GM21786 (cell line): Measurements from ENCODE around the gene ZGPAT.
"Not testable (repeated sequence)": the region's sequence is repeated elsewhere in the genome, so short reads cannot be mapped to it uniquely, and the experiment has no call there.

Experiments
- ATAC-seq: cut with Tn5 transposase; IDR thresholded peaks from one replicate; pipeline ENCODE4 v1.9.1; 2021; ENCODE audit not compliant: unreplicated experiment

ZGPAT gene

DNA sequence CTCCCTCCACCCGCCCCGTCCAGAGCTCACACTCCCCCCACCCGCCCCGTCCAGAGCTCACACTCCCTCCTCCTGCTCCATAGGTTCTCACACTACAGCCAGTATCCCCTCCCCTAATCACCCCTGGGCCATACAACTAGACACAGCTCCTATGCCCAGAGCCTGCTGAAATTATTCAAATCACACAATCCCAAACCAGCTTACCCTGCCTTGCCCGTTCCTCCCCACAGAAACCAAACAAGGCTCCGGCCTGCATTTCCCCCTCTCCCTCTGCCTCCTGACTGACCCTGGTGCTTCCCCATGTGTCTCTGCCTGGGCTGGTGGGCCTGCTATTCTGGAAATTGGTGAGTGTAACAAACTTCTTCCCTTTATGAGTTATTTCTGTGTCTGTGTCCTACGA, 50.3 kb downstream of the ZGPAT start:
- ATAC-seq: no peak

DNA sequence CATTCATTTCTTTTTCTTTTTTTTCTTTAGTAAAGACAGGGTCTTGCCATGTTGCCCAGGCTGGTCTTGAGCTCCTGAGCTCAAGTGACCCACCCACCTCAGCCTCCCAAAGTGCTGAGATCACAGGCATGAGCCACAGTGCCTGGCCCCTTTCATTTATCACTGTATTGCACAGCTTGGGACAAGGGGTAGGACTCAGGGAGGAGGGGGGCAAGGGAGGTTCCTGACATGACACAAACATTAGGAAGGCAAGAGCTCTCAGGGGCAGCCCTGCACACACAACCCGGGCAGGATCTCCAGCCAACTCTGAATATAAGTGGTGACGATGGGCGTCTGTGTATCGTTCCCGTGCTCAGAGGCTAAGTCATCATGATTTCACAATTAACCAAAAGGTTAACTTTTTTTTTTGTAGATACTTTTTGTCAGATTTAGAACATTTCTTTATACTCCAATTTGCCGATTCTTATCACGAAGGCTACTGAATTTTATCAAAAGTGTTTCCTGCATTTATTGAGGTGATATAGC, 51.6 kb downstream of the ZGPAT start:
- ATAC-seq: no peak

DNA sequence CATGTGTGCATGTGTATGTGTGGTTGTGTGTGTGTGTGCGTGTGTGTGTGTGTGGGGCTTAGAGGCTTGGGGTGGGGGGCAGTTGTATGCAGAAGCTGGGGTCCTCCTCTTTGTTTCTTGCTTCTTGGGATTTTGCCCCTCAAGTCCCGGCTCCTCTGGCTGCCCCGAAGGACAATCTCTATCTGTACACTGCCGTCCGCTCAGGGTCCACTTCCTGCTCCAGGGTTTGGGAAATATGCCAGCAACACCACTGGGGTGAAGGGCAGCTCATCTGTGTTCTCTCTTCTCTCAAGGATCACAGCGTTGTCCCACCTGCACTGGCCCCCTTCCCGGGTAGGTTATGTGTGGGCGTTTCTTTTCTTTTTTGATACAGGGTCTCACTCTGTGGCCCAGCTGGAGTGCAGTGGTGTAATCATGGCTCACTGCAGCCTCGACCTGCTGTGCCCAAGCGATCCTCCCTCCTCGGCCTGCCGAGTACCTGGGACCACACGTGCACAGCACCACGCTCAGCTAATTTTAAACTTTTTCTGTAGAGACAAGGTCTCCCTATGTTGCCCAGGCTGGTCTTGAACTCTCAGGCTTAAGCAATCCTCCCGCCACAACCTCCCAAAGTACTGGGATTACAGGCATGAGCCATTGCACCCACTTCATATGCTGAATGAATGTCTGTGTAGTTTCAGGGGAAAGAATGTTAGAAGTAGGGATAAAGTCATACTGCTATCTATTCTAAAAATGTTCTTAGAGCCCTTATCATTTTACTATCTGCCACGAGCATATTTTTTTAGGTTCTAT, 57.4 kb downstream of the ZGPAT start:
- no peak for ATAC-seq

DNA sequence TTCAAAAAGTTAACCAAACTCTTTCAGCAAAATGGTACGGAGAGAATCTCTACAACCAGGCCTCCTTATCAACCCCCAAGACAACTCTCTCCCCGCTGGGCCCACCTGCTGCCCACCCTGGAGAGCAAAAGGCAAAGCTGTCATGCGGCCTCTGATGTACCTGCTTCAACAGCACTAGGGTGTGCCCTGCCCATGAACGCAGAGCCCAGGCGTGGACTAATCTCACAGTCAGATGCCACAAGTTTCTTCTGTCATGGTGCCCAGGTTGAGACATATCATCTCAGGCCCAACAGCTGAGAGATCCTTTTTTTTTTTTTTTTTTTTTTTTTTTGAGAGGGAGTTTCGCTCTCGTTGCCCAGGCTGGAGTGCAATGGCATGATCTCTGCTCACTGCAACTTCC, 58.1 kb downstream of the ZGPAT start:
- ATAC-seq: no peak

DNA sequence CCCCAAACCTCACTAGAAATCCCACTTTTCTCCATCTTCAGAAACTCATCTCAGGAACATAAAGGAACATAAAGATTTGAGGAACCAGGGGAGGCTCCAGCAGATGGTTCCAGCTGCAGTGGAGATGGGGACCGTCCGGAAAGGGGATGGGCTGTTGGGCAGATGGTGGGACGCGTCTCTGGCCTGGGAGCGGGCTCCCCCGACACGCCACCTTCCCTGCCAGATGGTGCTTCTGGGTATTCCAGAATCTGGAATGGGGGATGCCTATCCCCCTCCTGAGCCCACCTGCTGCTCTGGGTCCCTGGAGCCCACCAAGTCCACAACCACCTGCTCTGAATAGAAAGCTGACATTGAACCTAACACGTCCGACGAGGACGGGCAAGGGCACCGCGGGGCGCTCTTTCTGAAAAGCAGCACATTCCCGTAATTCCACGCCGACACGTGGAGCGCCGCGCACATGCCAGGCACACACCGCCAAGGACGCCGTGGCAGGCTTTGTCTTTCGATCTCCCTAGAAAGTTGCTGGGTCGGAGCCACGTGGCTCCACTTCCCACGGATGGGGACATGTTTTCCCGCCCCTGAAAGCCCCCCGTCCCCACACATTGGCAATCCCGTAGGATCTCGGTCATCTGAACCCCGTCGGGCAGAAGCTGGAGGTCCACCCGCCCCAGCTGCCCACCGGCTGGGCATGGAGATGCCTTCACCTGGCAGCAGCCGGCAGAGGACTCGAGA, 59.0 kb downstream of the ZGPAT start:
- ATAC-seq: no peak

DNA sequence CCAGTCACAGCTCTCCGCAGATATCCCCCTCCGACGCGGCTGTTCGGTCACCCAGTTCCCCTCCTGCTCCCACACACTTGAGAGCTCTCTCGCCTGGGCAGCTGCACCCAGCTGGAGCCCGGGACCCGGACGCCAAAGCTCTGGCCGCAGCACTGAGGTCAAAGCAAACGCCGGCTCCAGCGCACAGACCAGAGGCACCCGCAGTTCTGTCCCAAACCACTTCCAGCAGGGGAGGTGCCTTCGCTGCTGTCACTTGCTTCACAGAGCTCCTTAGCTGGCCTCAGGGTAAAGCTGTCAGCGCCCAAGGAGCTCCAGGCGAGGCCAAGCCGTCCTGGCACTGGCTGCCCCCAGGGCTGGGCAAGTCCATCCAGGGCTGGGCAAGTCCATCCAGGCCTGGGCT, 59.6 kb downstream of the ZGPAT start:
- no peak for ATAC-seq

DNA sequence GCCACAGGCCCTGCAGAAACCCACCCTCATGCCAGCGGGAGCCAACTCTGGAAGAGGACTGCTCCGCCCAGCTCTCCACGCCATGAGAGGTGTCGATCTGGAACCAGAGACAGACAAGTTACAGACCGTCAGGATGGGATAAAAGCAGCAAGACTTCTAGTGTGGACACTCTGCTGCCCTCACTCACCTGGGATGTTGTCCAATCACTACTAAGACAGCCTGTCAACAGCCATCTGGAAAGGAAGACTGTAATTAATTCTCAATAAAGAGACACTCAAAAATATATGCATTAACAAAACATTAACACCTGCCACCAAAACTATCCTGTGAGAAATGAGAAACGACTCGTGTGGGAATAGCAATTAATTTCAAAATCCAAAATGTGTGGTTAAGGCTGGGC, 60.0 kb downstream of the ZGPAT start:
- ATAC-seq: no peak

DNA sequence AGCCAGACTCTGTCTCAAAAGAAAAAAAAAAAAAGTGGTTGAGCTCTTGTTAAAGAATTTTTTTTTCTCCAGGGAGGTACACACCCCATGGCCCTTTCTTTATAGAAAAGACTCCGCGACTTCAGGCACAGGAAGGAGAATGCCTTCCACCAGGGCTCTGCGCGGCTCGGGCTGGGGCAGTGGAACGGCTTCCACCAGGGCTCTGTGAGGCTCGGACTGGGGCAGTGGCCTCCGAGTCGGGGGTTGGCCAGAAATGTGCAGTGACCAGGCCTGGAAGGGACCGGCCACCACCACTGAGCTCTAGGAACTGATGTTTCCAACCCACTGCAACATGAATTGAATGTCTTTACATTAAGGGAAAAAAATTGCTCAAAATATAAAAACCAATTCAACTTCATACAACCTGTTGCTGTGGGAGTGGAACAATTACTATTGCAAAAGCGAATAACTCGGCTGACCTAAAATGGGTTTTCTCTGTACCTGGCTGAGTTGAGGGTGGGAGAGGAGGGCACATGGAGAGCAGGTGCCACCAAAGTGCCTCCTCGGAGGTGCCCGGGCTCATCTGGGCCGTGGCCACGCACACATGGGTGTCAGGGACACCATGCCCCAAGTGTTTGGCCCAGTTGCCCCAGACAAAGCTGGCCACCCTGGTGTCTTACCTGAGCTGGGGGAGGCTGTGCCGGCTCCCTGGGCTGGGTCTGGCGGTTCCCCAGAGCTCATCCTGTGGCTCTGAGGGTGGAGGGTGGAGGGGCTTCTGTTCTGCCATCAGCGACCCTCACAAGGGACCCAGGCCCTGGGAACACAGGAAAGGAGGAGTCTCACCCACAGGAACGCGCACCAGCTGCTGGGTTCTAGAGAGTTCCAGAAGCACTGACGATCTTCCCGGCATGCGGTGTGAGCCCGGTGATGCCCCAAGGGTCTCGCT, 61.0 kb downstream of the ZGPAT start:
- ATAC-seq: no peak

DNA sequence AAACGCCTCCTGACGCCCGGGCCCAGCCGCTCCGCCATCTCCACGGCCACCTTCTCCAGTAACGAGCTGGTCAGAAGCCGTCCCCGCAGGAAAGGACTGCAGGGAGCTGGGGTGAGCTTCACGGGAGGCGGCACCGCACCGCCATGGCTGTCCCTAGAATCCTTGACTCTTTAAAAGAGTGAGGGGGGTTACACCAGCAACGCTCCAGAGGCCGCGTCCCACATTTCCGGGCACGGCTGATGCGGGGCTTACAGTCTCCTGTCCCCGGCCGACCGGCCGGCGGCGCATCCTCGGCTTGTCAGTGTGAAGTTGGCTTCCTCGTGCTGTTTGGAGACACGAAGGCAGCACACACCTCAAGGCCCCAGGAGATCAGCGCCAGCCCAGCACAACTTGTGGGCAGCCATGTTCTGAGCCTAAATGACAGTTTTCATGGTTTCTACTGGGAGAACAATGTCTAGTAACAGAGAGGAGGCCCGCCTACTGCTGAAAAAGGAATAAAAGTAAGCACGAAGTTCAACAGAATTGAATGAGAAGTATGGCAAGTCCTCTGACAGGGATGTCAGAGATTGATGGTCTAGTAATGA, 62.1 kb downstream of the ZGPAT start:
- no peak for ATAC-seq

DNA sequence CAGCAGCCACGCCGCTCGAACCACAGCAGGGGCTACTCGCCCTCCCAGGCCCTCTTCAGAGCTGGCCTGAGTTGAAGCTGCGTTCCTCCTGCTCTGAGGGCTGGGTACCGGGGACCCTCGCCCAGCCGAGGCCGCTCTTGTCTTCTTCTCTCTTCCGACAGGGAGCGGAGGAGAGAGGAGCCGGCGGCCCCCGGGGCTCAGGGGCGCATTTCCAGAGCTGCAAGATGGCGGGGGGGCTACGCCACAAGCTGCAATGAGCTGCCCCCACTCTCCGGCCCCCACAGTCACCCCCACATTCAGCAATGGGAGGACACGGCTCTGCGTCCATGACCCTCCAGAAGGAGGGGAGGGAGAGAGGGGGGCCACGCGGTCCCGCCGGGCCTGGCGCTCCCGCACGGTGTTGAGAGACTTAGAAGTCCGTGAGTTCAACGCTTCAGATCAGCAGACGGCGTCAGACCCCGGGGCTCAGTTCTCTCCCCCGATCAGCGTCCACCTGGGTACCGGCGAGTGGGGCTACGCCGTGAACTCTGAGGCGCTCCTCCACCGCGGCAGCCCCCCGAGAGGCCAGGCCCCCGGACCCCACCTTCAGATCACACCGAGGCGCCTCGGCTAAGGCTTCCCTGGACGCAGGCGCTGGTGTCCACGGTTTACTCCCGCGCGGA, 63.3 kb downstream of the ZGPAT start:
- ATAC-seq: no peak

DNA sequence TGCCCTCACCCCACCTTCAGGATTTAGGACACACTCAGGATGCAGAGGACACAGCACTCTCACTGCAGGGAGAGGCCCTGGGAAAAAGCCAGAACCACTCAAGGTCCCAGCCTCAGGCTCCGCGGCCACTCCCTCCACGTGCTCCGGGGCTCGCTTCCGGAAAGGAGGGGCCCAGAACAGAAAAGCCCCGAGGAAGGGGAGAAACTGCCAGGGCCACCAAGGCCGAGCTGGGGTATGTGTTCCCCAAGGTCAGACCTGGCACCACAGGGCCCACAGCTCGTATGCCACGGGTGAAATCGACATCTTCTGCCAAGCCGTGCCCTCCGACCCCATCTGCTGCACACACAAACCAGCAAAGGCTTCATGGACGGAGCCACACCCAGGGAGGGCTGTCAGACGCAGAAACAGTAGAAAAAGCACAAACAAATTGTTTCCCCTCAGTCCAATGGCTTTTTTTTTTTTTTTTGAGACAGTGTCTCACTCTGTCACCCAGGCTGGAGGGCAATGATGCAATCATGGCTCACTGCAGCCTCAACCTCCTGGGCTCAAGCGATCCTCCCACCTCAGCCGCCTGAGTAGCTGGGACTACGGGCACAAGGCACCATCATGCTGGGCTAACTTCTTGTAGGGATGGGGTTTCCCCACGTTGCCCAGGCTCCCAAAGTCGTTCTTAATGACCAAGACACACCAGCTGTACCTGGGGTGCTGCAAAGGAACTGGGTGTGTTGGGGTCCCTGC, 65.1 kb downstream of the ZGPAT start:
- no peak for ATAC-seq

DNA sequence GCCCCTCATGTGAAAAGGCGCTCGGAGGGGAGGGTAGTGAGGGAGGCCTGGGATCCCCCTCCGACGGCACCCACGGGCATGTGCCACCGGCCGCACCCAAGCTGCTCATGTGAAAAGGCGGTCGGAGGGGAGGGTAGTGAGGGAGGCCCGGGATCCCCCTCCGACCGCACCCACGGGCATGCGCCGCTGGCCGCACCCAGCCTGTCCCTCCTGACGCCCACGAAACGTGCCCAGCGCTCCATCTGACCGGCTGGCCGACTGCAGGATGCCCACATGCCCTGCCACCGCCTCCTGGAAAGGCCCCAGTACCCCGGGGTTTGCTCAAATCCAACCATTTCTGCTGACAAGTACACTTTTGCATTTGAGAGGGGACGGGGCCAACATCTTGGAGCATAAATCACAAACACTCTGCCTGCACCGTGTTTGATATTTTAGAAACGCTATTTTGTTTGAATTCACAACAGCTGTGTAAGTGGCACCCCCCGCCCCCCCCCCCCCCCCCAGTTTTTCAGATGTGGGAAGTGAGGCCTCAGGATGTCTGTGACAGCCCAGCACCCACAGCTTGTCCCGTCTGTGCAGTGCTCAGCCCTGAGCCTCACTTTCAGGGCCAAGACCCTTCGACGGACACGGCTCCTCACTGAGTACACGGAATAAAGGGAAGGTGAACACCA, 65.9 kb downstream of the ZGPAT start:
- no peak for ATAC-seq

DNA sequence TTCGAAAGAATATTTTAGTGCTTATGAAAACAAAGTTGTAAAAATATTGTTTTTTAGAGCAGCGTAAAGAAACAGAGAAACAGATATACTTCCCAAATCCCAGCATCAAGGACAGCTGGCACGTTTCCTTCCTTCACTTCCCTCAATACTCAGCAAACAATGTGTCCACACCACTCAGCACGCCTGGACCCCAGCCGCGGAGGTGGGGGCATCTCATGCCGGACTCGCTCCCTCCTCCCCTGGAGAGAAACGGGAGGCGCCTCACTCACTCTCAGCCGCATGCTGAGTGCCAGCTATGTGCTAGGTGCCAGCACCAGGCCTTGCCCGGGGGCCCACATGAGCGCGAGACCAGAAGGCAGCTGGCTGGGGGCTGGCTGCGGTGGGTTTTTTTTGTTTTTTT, 66.5 kb downstream of the ZGPAT start:
- ATAC-seq: no peak

DNA sequence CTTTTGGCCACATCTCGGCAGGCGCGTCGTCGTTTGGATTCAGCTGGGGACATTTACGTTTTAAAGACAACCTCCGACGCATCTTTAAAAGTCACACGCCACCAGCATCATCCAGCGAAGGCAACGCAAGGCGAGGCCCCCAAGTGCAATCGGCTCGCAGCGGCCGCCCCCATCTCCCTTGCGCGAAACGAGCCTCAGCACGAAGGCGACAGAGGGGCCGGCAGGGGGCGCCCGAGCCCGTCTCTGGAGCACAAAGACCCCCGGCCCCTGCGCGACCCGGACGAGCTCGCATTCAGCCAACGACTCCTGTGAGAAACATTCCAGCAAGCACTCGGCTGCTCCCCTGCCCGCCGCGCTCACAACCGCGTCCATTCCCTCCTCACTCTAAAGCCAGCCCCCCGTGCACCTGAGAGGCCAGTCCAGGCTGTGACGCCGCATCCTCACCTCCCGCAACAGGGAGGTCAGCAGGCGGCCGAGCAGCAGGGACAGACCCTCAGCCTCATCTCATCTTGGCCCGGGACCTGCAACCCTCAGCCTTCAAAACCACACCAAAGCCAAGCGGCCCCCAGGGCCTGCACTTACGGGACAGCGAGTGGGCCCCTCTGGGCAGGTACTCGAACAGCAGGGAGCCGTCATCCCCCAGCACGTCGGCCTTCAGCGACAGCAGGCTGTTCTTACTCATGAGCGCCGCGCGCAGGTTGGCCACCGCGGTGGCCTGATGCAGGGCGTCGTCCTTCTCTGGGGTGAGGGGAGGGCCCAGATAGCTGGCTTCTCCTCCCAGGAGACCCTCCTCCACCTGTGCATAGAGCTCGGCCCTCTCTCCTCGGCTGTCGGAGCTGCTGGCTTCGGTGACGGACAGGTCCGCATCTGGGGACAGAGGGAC, 67.5 kb downstream of the ZGPAT start:
- no peak for ATAC-seq

DNA sequence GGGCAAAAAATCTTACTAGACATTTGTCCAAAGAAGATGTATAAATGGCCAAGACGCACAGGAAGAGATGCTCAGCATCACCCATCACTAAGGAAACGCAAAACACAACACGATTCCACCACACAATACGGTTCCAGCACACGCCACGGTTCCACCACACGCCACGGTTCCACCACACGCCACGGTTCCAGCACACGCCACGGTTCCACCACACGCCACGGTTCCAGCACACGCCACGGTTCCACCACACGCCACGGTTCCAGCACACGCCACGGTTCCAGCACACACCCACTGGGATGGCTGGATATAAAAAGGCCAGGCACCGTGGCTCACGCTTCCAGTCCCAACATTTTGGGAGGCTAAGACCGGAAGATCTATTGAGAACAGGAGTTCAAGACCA, 69.0 kb downstream of the ZGPAT start:
- not testable (repeated sequence) for ATAC-seq

DNA sequence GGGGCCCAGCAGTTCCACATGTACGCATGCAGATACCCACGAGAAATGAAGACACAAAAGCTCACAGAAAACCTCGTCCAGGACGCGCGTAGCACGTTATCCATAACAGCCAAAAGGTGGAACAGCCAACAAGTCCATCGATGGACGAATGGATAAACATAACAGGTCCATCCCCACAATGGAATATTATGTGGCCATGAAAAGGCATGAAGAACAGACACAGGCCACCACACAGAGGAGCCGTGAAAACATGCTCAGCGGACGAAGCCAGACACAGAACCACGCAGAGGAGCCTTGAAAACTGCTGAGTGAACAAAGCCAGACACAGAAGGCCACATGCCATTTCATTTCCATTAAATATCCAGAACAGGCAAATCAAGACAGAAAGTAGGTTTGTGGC, 69.8 kb downstream of the ZGPAT start:
- ATAC-seq: no peak

DNA sequence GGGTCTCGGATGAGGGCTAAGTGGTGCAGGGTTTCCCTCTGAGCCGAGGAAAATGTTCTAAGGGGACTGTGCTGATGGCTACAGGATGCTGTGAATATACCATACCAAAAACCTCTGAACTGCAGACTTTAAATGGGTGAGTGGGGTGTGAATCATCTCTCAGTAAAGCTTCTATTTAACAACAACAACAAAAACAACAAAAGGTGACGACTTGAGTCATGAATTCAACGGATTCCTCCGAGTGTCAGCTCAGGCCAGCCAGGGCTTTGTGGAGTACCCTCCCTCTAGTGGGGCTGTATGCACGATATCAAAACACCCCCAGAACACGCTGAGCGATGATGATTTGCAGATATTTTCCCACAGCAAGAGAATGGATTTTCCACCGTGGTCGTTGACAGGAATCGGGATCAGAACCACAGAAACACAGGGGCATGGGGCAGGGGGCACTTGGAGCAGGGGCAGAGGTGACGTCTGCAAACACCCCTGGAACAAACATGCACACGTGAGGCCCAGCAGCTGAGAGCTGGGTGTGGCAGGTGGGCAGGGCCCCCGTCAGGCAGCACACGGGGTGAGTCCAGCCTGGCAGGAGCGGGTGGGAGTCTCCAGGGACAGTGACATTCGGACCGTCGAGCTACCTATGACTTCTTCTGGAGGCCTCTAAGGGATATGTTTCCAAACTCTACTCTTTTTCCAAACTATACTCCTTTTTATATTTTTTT, 70.4 kb downstream of the ZGPAT start:
- ATAC-seq: no peak

DNA sequence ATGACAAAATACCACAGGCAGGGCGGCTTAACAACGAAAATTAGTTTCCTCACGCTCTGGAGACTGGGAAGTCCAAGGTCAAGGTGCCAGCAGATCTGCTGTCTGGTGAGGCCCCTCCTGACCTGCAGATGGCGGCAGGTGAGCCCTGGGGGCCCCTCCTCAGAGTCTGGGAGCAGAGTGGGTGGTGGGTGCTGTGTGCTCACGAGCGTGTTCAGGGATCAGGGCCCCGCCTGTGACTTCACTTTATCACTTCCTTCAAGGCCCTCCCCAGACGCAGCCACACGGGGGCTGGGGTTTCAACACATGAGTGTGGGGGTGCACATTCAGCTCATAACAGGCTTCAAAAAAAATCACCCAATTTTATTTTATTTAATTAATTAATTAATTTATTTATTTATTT, 71.0 kb downstream of the ZGPAT start:
- ATAC-seq: no peak
